ENCODE data around the gene AXL.

GRCh38 chr19:41225238-41226052 is 6.4 kb downstream of the AXL start:
- TF ChIP-seq, protein P1, sequence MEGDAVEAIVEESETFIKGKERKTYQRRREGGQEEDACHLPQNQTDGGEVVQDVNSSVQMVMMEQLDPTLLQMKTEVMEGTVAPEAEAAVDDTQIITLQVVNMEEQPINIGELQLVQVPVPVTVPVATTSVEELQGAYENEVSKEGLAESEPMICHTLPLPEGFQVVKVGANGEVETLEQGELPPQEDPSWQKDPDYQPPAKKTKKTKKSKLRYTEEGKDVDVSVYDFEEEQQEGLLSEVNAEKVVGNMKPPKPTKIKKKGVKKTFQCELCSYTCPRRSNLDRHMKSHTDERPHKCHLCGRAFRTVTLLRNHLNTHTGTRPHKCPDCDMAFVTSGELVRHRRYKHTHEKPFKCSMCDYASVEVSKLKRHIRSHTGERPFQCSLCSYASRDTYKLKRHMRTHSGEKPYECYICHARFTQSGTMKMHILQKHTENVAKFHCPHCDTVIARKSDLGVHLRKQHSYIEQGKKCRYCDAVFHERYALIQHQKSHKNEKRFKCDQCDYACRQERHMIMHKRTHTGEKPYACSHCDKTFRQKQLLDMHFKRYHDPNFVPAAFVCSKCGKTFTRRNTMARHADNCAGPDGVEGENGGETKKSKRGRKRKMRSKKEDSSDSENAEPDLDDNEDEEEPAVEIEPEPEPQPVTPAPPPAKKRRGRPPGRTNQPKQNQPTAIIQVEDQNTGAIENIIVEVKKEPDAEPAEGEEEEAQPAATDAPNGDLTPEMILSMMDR (IDR thresholded peaks at IDR 0.05) = no peak
- TF ChIP-seq POLR2A (IDR thresholded peaks at IDR 0.05) (no peak), EP300 (IDR thresholded peaks at IDR 0.05) (peak; percentile 21)
